Omental fat pad (tissue), 4 donors: ENCODE measurements around the gene JAG2. TPM values are rescaled to one million over a fixed set of nuclear protein-coding genes. Genes with fewer than 3 reads are reported as not detected.

Experiments
- ATAC-seq: fragments of 150-250 bp; one replicate; pipeline ENCODE4 v1.9.1; 2016; ENCODE audit warnings: mild to moderate bottlenecking, moderate library complexity; ENCODE audit not compliant: low FRiP score
- DNase-seq: peaks from one replicate; pipeline ENCODE4 v3.0.0-alpha.2; 2019; ENCODE audit warnings: low spot score
- CTCF ChIP-seq, 3 donors: fragments of 450-650 bp; IDR thresholded peaks; one replicate each; pipeline ENCODE4 v1.5.1; 2016 to 2017; ENCODE audit warnings: antibody characterized with exemption in 3 of 3, mild to moderate bottlenecking in 3 of 3, moderate library complexity in 2 of 3
- total RNA-seq, 4 donors: library from RNA; depleted of rRNA; stranded (reverse); fragments of >200 nt; gene quantifications; one replicate each; pipeline ENCODE4 v1.1.0, GENCODE V29; 2016

The JAG2 gene
- total RNA-seq, 4 donors from 2014 or later, result 4.7 to 21.3 (median 8.3) TPM

GRCh38 chr14:105171004-105171673 is 2.6 kb upstream of the JAG2 start:
- ATAC-seq, result no peak
- DNase-seq, result no peak
- TF ChIP-seq CTCF (IDR thresholded peaks at IDR 0.05), result no peak

GRCh38 chr14:105169776-105170655 is 1.4 kb upstream of the JAG2 start:
- no peak for TF ChIP-seq CTCF (IDR thresholded peaks at IDR 0.05)
- ATAC-seq (no peak), DNase-seq (no peak)

GRCh38 chr14:105168979-105169507 is 467 bp upstream of the JAG2 start:
- no peak for TF ChIP-seq CTCF (IDR thresholded peaks at IDR 0.05)
- DNase-seq (no peak), ATAC-seq (peak; percentile 10)

GRCh38 chr14:105168093-105168420 is 519 bp downstream of the JAG2 start:
- TF ChIP-seq CTCF (IDR thresholded peaks at IDR 0.05), result no peak
- DNase-seq, result no peak
- no peak for ATAC-seq

- no peak for ATAC-seq
- no peak for DNase-seq
Observed at GRCh38 chr14:105167303-105168092, 1.1 kb downstream of the JAG2 start.

More at GRCh38 chr14:105167303-105168092, 1.1 kb downstream of the JAG2 start:
- TF ChIP-seq CTCF (IDR thresholded peaks at IDR 0.05), result no peak
